ENCODE measurements around the gene TSPAN31.

TSPAN31 gene

DNA sequence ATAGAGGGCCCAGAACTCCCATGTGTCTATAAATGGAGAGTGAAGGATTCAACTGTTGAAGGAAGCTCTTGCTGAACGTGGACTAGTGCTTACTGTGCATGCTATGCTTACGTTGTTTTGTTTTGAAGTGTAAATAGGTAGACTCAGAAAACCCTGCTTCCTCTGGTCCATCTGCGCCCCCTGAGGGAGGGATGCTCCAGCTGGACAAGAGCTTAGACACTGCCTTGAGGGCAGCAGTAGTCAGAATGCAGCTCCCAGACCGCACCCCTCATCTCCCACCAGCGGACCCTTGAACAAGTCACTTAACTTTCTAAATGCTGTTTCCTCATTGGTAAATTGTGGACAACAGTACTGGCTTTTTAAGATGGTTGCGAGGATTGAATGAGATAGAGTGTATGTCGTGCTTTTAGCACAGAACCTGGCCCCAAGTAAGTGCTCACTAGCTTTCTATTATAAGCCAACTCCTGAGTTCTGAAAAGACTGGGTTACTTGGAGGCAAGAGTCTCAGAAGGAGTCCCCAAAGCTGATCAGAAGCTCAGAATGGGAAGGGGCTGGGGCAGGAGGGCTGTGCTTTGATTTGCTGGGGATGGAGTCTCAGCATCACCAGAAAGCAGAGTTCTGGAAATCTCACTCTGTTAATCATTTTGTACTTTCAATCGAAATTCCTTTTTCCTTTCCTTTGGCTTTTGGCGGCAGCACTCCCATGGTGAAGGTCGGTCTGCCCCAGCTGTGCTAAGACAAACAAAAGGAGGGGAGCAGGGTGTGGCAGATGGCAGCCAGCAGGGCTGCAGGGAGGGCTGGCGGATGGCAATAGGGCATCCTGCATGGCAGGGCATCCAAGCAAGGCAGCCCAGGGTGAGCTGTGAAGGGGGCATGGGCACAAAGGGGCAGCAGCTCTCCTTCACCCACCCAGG, 21.9 kb upstream of the TSPAN31 start:
- no peak for DNase-seq

DNA sequence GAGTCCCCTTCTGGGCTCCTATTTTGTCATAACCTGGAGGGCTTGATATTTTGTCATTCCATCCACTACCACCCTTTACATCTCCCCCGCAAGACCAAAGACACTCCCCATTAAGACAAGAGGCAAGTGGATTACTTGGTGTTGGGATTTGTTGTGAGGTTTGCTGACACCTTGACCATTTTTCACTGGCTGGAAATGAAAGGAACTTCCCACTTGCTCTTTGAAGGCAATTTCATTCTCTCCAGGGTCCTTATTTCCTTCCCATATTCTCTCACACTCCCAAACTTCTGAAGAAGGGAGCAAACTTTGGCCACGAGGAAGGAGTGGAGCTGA, 21.2 kb upstream of the TSPAN31 start:
- DNase-seq: no peak

DNA sequence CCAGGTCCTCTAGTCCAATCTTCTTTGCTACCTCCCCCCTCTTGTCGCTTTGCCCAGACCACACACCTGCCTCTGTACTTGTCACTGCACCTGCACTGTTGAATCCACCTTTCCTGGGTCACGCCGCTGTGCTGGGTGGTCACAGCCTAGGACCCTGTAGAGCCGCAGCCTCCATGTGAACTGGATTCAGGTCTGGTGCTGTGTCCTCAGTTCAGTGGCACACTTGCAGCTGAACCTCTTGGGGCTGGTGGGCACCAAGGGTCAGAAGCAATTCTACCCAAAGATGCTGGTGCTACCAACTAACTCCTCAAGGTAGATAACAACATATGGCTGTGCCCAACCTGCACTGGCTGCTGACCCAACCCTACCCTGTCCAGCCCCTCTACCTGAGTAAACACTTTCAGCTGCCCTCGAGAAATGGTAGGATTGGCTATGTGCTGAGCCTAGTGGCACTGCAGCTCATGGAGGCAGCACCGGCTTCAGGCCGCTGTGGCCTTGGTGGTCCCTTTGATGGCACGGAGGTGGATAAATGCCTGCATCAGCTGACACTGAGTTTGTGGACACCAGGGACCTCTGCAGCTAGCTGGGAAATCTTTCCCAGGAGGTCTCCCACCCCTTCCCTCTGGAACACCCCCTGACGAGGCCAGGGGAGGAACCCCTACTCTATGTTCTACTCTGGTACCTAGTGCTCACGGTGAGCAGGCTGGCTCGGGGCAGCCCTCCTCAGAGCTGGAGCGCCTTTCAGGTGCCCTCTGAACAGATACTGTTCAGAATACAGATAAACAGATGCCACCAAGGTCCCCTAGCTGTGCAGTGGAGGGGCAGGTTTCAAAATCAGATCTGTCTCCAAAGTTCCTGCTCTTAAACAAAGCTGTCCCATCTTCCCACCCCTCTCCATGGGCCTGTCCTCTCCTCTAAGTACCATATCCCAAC, 20.6 kb upstream of the TSPAN31 start:
- DNase-seq: no peak

DNA sequence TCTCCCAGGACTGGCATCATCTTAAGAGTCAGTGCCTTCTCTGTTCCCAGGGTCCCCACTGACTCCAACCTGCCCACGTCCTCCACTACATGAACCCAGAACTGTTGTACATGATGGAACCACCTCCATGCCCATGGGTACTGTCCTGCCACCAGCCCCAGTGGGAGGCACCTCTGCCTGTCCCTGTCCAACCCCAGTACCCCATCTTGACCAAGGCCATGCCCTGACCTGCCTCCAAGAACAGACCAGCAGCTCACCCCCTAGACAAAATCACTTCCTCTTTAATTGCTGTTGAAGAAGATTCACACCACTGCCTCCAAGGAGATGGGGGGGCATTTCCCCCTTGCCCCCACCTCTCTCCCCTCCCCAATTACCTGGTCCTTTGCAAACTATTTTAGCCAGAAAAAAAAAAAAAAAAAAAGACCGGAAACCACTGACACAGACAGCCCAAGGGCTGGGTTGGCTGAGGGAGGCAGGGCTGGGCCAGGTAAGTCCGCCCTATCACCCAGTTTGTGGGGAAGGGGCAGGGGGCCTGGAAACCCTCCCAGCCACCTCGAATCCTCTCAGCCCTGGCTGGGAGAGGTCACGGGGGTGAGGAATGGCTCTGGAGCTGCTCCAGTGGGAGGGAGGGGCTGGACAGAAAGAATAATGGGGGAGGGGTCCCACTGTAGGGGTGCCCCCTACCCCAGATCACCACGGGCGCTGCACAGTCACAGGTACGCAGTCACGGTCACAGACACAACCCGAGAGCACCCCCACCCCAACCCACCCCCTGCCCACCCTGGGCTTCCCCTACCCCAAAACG, 19.7 kb upstream of the TSPAN31 start:
- no peak for DNase-seq

GRCh38 chr12:57725851-57726150, 19.0 kb upstream of the TSPAN31 start:
- no peak for DNase-seq

- peak; percentile 97 for DNase-seq
Observed at GRCh38 chr12:57726151-57726883, 18.5 kb upstream of the TSPAN31 start.

DNA sequence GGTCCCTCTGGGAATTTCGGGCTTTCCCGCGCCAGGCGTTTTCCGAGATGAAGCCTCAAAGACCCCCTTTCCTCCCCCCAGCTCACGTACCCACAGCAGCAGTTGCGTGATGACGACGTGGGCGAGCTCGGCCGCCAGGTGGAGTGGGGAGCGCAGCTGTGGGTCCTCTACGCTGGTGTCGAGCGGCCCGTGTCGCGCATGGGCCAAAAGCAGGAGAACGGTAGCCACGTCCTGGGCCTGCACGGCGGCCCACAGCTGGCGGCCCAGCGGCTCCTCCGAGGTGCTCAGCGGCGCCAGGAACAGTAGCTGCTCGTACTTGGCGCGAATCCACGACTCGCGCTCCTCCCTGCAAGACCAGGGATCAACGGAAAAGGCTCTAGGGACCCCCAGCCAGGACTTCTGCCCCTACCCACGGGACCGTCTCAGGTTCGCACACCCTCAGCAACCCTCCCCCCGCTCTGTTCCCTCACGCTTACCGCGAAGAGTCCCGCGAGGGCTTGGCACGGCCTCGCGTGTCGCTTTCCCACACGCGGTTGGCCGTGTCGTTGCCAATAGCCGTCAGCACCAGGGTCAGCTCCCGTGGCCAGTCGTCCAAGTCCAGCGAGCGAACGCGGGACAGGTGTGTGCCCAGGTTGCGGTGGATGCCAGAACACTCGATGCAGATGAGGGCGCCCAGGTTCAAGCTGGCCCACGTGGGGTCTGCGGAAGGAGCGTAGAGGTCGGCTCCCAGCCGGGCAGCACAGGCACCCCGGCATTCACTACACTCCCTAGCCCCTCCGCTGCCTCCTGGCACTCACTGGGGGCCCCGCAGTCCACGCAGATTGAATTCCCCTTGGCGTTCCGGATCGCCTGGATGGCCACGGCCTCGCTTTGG, 17.7 kb upstream of the TSPAN31 start:
- DNase-seq: peak; percentile 92

DNA sequence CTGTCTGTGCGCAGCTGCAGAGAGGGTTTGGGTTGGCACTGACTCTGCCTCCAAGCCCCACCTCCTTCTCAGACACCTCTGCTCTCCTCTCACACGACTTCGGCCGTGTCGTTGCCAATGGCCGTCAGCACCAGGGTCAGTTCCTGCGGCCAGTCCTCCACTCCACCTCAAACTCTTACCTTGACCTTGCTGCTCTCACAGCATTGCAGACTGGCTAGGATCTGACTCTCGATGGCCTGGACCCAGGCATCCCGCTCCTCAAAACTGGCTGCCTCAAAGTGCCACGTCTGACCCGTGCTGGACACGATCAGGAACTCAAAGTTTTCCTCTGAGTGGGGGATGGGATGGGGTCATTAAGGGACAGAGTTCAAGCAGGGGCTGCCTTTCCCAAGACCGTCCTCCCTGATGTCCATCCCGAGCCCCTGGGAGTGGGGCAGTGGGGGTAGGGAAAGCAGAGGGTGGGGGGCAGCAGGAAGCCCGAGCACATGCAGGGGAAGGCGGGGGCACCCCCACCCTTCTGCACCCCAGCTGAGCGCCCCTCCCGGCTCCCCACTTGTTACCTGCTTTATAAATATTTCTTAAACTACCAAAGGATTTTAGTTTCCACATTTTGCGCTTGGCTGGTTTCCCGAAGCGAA, 17.0 kb upstream of the TSPAN31 start:
- peak; percentile 74 for DNase-seq

DNA sequence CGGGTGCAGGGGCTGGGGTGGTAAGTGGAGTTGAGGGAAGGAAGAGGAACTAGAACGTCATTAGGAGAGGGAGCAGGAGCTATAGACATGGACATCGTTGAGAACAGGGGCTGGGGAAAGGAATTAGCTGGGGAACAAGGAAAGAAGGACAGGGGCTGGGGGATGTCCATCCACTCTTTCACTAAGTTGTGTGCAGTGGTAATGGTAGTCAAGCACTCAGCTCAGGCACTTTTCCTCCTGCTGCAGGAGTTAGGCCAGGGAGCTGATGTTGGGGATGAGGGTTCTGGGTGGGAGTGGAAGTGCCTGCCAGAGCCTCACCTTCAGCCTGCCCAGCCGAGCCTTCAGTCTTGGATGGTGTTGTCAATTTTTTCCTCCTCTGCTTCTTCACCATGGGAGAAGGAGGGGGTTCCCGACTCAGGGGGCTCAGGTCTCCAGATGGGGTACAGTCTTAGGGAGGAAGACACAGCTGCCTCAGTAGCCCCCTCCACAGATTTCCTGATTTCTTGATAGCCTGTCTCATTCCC, 15.5 kb upstream of the TSPAN31 start:
- DNase-seq: no peak

DNA sequence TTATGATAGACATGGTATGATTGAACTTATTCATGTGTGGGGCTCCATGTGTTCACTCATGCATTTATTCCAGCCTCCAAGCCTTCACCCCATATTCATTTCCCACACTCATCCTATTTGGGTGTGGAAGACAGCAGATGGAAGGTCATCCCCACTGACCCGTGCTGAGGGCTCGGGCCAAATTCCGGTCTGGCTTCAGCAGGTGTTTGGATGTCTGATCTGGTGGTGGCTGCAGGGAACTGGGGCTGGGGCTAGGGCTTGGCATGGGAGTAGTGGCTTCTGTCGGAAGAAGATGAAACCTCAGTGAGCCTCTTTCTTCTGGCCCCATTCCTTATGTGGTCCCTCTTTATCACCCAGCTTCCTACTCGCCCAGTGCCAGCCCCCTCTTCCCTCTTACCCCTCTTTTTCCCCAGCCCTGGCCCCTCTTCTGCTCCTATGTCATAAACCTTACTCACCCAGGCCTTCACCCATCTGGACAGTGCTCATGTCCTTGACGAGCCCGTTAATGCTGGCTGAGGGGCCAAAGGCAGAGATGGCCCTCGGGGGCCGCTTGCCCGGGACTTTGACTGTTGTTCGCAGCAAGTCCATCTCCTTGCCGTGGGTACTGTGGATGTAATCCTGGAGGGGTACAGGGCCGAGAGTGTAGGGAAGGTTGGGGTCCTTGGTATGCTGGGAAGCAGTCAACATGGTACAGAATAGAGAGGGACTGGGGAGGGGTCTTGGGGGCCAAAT, 14.3 kb upstream of the TSPAN31 start:
- no peak for DNase-seq

- no peak for DNase-seq
Observed at GRCh38 chr12:57731411-57732080, 13.3 kb upstream of the TSPAN31 start.

- no peak for DNase-seq
Observed at GRCh38 chr12:57732270-57732669, 12.6 kb upstream of the TSPAN31 start.

DNA sequence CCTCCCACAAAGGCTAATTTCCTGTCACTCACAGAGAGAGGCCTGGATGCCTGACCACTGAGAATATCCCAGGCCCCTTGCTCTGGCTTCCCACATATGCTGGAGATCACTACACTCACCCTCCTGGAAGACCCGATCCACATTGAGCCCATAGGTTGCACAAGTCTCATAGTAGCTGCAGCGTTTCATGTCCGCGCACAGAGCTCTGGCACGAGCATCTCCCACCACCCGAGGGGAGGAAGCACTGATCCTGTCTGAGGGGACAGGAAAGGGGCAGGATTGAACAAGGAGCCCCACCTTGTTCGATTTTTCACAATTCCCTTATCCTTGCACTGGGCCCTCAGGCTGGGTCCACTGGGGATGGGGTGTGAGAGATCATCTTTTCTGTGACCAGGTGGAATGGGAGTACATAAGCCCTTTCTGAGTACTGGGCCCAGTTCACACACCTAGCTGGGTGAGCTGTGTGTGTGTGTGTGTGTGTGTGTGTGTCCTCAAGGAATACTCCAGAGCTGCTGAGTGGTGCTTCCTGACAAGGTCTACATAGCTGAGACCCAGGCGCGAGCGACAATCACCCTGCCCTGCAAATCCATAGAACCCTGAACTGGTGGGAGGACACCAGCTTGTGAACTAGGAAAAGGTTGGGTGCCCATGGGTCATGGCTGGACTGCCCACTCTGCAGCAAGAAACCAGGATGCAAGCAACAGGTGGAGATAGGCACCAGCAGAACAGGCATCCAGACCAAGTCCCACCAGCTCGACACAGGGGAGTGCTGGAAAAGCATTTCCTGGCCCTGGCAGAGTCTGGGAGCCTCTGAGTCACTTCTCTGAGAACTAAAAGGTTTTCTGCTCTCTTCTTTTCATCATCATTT, 11.9 kb upstream of the TSPAN31 start:
- DNase-seq: no peak

DNA sequence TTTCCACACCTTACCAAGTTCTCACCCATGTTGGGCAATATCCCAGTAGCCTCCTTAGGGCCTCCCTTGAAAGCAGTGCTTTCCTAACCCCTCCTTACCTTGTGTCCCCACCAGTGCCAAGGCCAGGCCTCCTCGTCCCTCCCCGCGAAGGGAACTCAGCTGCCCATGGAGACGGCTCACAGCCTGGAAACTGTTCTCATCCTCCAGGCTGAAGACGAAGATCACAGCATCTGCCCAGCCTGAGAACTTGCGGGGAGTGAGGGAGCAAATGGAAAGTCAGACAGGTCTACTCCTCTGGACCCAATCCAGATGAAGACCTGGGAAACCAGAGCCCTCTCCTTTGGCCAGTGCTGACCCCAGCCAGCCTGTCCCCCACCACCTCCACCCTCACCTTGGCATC, 10.9 kb upstream of the TSPAN31 start:
- no peak for DNase-seq

- DNase-seq: no peak
Observed at GRCh38 chr12:57734591-57734990, 10.2 kb upstream of the TSPAN31 start.

- DNase-seq: peak; percentile 81
Observed at GRCh38 chr12:57735198-57735855, 9.5 kb upstream of the TSPAN31 start.

DNA sequence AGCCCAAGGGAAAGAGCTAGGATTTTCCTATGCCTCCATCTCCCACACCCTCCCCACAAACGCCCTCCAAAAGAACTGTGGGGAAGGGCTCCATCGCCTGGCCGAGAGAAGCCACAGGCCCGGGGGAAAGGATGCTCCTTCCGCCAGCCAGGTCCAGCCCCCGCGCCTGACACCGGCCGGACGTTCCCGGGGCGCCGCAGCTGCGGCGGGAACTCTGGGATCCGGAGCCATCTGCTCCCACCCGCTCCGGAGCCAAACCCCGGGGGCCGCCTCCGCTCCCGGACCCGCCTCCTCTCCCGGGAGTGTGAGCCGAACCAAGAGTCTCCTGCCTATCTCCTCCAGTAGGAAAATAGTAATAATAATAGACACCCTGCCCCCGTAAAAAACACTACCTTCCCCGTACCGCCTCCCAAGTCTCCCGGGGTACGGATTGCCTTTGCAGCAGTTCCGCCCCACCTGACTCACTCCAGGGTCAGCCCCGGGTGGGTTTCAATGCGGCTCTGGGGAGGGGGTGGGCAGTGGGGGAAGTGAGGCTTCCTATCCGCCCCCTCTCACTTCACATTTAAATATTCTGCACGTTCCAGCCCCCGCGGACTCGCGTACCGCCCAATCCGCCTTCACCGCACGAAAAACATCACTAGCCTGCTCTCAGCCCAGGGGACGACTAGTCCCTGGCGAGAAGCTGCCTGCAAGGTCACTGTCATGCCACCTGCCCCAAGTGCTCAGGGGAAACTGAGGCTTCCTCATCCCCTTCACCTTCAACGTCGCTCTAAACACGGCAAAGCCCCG, 8.7 kb upstream of the TSPAN31 start:
- peak; percentile 88 for DNase-seq

Data from DMS53 (cell line).